Hepatocyte (in vitro differentiated cells): ENCODE results near the gene CHADL. TPM values are rescaled to one million over a fixed set of nuclear protein-coding genes. Genes with fewer than 3 reads are reported as not detected.

Source experiments
- DNase-seq: peaks from one replicate; pipeline ENCODE4 v3.0.0-alpha.2; 2016; ENCODE audit warnings: low spot score
- H2AFZ ChIP-seq: fragments of 200-600 bp; sonication (generic); 2 replicates; pipeline ENCODE4 v1.6.0; 2016; ENCODE audit warnings: antibody characterized with exemption, mild to moderate bottlenecking
- H3K27ac ChIP-seq: fragments of 200-600 bp; sonication (generic); 2 replicates; pipeline ENCODE4 v1.5.1; 2016; ENCODE audit warnings: mild to moderate bottlenecking
- H3K27me3 ChIP-seq: fragments of 200-600 bp; sonication (generic); 2 replicates; pipeline ENCODE4 v1.6.1; 2016
- H3K36me3 ChIP-seq: fragments of 200-600 bp; sonication (generic); replicated peaks from 2 replicates; pipeline ENCODE4 v1.5.1; 2016; ENCODE audit warnings: low read depth; ENCODE audit not compliant: insufficient read depth
- H3K4me1 ChIP-seq: fragments of 200-600 bp; sonication (generic); 2 replicates; pipeline ENCODE4 v1.5.1; 2016; ENCODE audit warnings: mild to moderate bottlenecking, moderate library complexity; ENCODE audit not compliant: insufficient read depth
- H3K4me2 ChIP-seq: fragments of 200-600 bp; sonication (generic); 2 replicates; pipeline ENCODE4 v1.6.0; 2016
- H3K4me3 ChIP-seq: fragments of 200-600 bp; sonication (generic); 2 replicates; pipeline ENCODE4 v1.5.1; 2016; ENCODE audit warnings: mild to moderate bottlenecking
- H3K79me2 ChIP-seq: fragments of 200-600 bp; sonication (generic); 2 replicates; pipeline ENCODE4 v1.6.0; 2017; ENCODE audit warnings: mild to moderate bottlenecking
- H3K9me2 ChIP-seq: fragments of 200-600 bp; sonication (generic); replicated peaks from 2 replicates; pipeline ENCODE4 v1.6.0; 2017; ENCODE audit warnings: mild to moderate bottlenecking; ENCODE audit not compliant: insufficient read depth
- H3K9me3 ChIP-seq: fragments of 200-600 bp; sonication (generic); 2 replicates; pipeline ENCODE4 v1.5.1; 2016; ENCODE audit warnings: low read depth, mild to moderate bottlenecking
- H4K20me1 ChIP-seq: fragments of 200-600 bp; sonication (generic); 2 replicates; pipeline ENCODE4 v1.6.0; 2016; ENCODE audit warnings: mild to moderate bottlenecking; ENCODE audit not compliant: insufficient read depth, poor library complexity, severe bottlenecking
- EZH2 ChIP-seq: fragments of 200-600 bp; sonication (generic); IDR thresholded peaks from 2 replicates; pipeline ENCODE4 v1.6.1; 2016; ENCODE audit warnings: antibody characterized with exemption, mild to moderate bottlenecking, borderline replicate concordance
- EZH2phosphoT487 ChIP-seq: fragments of 200-600 bp; sonication (generic); IDR thresholded peaks from one replicate; pipeline ENCODE4 v1.6.1; 2018; ENCODE audit warnings: antibody characterized with exemption, mild to moderate bottlenecking, low read depth, moderate library complexity; ENCODE audit not compliant: unreplicated experiment, severe bottlenecking
- WGBS: methylation state at CpG from one replicate; pipeline ENCODE4 v1.1.6; 2016; ENCODE audit warnings: low lambda C conversion rate; ENCODE audit errors: missing lambda C conversion rate; 5-methylcytosine and 5-hydroxymethylcytosine counted together
- polyA plus RNA-seq: library from polyadenylated mRNA; unstranded; fragments of >200 nt; fragmentation: Nextera tagmentation; extraction: Ambion mirVana; gene quantifications from 2 replicates; pipeline ENCODE4 v1.2.1, GENCODE V29; 2016
- total RNA-seq: library from RNA; depleted of rRNA; stranded (reverse); fragments of >200 nt; gene quantifications from 2 replicates; pipeline ENCODE4 v1.2.3, GENCODE V29; 2014
- TF ChIP-seq, protein P1 (sequence below): fragments of 200-600 bp; sonication (generic); IDR thresholded peaks from 2 replicates; pipeline ENCODE4 v1.5.1; 2016; ENCODE audit warnings: antibody characterized with exemption, mild to moderate bottlenecking; ENCODE audit not compliant: poor library complexity

CHADL gene
- total and polyA plus RNA-seq, 2 experiments from 2014 or later: 1.00 to 1.4 TPM

DNA sequence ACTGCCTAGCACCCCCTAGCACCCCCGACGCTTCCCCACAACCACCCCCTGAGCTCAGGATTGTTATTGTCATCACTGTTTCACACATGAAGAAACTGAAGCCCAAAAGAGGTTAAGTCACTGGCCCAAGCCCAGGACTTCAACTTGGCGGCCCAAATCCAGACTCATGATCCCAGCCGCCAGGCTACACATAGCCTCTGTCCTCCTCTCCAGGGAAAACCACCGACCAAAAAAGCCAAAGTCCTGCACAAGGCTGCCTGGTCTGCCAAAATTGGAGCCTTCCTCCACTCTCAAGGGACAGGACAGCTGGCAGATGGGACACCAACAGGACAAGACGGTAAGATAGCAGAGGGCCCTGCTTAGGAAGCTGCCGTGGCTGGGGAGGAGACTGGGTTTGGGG lies 24.8 kb downstream of the CHADL start:
- no peaks in the 10 kb centered on the region for H3K9me2 ChIP-seq
- no peaks in the 10 kb centered on the region for H3K79me2 ChIP-seq
- H3K27me3 ChIP-seq: no peaks in the 10 kb centered on the region
- no peaks in the 10 kb centered on the region for H3K36me3 ChIP-seq
- H3K4me3 ChIP-seq: no peak overlapping the region
- H4K20me1 ChIP-seq: no peaks in the 10 kb centered on the region
- no peaks in the 10 kb centered on the region for H3K9me3 ChIP-seq
- H3K27ac ChIP-seq: no peak overlapping the region
- peaks cover 3% of the 10 kb centered on the region for H3K4me1 ChIP-seq
- H2AFZ ChIP-seq: no peak overlapping the region
- no peak for DNase-seq
- H3K4me2 ChIP-seq: no peak overlapping the region
- TF ChIP-seq, protein P1, sequence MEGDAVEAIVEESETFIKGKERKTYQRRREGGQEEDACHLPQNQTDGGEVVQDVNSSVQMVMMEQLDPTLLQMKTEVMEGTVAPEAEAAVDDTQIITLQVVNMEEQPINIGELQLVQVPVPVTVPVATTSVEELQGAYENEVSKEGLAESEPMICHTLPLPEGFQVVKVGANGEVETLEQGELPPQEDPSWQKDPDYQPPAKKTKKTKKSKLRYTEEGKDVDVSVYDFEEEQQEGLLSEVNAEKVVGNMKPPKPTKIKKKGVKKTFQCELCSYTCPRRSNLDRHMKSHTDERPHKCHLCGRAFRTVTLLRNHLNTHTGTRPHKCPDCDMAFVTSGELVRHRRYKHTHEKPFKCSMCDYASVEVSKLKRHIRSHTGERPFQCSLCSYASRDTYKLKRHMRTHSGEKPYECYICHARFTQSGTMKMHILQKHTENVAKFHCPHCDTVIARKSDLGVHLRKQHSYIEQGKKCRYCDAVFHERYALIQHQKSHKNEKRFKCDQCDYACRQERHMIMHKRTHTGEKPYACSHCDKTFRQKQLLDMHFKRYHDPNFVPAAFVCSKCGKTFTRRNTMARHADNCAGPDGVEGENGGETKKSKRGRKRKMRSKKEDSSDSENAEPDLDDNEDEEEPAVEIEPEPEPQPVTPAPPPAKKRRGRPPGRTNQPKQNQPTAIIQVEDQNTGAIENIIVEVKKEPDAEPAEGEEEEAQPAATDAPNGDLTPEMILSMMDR: no peak
- TF ChIP-seq EZH2 (no peak), EZH2phosphoT487 (no peak)
- 99% methylated on average over 7 of the region's 7 CpGs for WGBS

DNA sequence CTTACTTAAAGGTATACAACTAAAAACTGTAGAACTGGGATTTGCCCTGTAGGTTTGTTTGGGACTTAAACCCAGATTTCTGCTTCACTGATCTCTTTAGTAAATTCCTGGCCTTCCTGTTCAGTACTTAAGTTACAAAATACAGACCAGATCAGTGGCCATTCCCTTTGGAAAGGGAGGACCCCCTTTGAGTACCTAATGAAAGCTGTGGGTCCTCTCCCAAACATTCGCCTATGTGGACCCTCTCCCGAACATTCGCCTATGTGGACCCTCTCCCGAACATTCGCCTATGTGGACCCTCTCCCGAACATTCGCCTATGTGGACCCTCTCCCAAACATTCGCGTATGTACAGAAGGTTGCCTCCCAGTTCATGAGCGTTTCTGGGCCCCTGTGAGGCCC lies 25.3 kb downstream of the CHADL start:
- no peaks in the 10 kb centered on the region for H3K36me3 ChIP-seq
- no peak for DNase-seq
- no peaks in the 10 kb centered on the region for H4K20me1 ChIP-seq
- H3K4me3 ChIP-seq: no peak overlapping the region
- WGBS: 99% methylated on average over 10 of the region's 10 CpGs
- no peak overlapping the region for H2AFZ ChIP-seq
- no peak overlapping the region for H3K4me2 ChIP-seq
- no peaks in the 10 kb centered on the region for H3K79me2 ChIP-seq
- H3K4me1 ChIP-seq: peaks cover 3% of the 10 kb centered on the region
- TF ChIP-seq, protein P1: no peak
- TF ChIP-seq EZH2phosphoT487 (no peak), EZH2 (no peak)
- H3K9me2 ChIP-seq: no peaks in the 10 kb centered on the region
- no peaks in the 10 kb centered on the region for H3K27me3 ChIP-seq
- H3K27ac ChIP-seq: no peak overlapping the region
- H3K9me3 ChIP-seq: no peaks in the 10 kb centered on the region

DNA sequence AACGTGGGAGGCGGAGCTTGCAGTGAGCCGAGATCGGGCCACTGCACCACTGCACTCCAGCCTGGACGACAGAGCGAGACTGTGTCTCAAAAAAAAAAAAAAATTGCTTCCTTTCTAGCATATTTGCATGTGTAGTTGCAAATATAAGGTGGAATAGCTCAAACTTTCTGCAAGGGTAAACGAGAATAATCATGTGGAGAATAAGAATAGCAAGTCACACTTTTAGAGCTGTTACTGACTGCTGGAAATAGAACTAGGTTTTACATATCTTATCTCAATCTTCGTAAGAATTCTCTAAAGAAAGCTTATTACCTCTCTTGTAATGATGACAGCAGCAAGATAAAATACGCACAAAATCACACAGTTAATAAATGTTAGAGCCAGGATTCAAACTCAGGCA lies 34.0 kb downstream of the CHADL start:
- H3K4me1 ChIP-seq: peaks cover 4% of the 10 kb centered on the region
- H3K9me3 ChIP-seq: no peaks in the 10 kb centered on the region
- no peaks in the 10 kb centered on the region for H3K27me3 ChIP-seq
- no peaks in the 10 kb centered on the region for H3K9me2 ChIP-seq
- H2AFZ ChIP-seq: no peak overlapping the region
- no peaks in the 10 kb centered on the region for H3K36me3 ChIP-seq
- H3K27ac ChIP-seq: no peak overlapping the region
- WGBS: 88% methylated on average over 9 of the region's 9 CpGs
- peaks cover 23% of the 10 kb centered on the region for H3K79me2 ChIP-seq
- H3K4me2 ChIP-seq: no peak overlapping the region
- H3K4me3 ChIP-seq: no peak overlapping the region
- no peaks in the 10 kb centered on the region for H4K20me1 ChIP-seq
- no peak for TF ChIP-seq EZH2phosphoT487
- TF ChIP-seq EZH2: no peak
- TF ChIP-seq, protein P1: no peak
- DNase-seq: no peak
